HG02973 (cell line): Measurements from ENCODE around the gene ASPN.

Source experiments
- ATAC-seq: cut with Tn5 transposase; IDR thresholded peaks from one replicate; pipeline ENCODE4 v1.9.1; 2021; ENCODE audit warnings: moderate library complexity; ENCODE audit not compliant: unreplicated experiment

The ASPN gene

DNA sequence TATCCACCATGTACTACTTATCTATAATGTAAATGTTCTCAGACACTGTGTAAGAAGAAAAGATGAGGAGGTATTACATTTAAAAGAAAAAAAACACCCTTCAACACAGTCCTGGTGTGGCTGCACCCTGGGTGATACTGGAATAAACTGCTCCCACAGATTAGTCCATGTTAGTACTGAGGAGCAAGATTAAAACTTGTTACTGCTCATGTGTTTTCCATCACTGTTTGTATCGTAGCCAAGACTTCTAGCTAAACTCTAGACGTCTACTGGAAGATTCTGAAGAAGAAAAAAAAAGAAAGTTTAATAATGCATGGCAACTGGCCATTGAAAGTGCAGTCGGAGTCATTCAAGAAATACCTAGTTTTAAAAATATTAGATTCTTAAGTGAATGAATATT is at the start of gene ASPN:
Gene ASPN (minus strand): TSS at position 178 of the 400 bp plus-strand sequence.
- ATAC-seq: no peak

DNA sequence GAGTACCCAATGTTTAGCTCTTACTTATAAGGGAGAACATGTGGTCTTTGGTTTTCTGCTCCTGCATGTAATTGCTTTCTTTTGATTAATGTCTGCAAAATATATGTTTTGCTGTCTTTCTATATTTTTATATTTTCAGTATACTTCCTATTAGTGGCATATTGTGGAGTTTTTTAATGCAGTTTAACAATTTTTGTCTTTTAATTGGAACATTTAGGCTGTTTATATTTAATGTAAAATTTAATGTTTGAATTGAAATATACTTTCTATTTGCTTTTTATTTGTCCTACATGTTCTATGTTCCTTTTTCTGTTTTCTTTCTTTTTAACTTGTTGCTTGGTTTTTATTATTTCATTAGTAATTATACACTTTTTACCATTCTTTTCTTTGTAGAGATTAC is 48.6 kb upstream of the ASPN start:
- no peak for ATAC-seq

DNA sequence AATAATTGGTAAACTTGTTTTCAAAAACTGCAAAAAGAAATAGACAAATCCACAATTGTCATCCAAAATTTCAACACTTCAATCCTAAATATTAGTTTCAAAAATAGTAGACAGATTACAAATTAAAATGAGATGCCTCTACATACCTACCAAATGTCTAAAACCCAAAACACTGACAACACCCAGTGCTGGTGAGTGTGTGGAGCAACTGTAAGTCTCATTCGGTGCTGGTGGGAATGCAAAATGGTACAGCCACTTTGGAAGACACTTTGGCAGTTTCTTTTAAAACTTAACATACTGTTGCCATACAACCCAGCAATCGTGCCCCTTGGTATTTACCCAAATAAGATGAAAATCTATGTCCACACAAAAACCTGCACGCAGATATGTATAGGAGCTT is 46.8 kb upstream of the ASPN start:
- ATAC-seq: no peak

DNA sequence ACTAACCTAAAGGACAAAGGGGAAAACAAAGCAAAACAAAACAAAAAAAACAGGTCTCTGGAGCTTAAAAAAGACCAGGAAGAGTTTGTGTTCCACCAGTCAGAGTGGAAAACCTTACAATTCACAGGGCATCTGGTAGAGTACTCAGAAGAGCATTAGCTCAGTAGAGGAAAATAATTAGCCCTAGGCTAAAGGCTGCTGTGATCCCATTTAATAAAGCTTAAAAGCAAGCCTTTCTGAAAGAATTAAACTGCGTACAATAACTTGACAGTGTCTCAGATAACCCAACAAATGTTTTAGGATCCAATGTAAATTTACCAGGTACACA is 46.2 kb upstream of the ASPN start:
- no peak for ATAC-seq

DNA sequence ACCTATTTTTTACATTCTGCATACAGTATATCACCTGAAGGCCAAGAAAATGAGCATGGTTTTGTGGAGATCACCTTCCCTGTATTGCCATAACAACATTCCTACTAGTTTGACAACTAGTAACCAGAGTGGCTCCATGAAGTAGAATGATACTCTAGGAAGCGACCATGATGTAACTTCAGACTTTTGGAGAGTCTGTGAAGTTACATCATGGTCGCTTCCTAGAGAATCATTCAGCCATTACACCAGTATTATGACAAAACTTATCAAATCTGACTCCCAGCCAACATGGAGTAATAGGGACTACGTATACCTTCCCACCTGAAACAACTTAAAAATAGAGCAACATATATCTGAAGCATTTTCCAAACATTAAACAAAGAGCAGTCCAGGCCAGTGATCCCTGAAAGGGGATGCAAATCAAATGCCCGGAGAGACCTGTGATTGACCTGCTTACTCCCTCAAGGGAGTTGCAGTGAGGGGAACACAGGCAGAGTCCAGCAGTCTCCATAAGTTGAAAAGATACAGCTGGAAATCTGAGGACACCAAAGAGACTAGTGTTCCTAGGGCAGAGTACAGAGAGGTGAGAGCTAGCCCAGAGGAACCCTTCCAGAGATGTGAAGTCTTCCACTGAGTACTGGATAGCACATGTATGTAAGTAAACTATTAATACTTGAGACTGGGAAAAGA is 45.7 kb upstream of the ASPN start:
- ATAC-seq: no peak

DNA sequence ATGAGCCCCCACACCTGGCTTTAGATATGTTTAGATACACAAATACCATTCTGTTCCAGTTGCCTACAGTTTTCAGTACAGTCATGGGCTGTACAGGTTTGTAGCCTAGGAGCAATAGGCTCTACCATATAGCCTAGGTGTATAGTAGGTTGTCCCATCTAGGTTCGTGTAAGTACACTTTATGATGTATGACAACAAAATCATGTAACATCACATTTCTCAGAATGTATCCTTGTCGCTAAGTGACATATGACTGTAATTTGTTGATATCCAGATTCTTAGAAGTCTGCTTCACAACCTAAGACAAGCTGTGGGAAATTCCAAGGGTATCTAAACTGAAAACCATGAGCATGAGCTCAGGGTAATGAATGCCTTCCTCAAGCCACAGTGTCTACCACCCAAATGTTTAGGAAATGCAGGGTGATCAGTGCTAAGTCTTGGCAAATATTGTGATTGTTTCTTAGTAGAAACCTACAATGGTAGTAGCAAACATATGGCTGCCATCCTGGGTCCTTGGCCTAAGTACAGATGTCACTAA is 45.1 kb upstream of the ASPN start:
- ATAC-seq: no peak

DNA sequence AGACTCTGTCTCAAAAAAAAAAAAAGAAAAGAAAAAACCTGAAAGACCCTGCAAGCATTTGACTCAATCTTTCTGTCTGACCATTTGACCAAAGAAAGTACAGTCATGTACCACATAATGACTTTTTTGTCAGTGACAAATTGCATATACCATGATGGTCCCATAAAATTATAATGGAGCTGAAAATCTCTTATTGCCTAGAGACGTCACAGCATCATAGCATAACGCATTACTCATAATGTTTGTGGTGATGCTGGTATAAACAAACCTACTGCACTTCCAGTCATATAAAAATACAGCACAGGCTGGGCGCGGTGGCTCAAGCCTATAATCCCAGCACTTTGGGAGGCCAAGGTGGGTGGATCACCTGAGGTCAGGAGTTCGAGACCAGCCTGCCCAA is 43.0 kb upstream of the ASPN start:
- no peak for ATAC-seq

DNA sequence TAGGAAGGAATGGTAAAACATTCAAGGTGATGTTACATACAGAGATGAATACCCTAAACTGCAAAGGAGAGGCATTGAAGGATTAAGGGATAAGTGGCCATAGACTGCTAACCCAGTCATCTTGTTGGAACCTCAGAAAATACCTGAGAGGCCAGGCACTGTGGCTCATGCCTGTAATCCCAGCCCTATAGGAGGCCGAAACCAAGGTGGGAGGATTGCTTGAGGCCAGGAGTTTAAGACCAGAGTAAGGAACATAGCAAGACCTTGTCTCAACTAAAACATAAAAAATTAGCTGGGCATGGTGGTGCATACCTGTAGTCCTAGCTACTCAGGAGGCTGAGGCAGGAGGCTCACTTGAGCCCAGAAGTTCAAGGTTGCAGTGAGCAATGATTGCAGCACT is 42.6 kb upstream of the ASPN start:
- ATAC-seq: no peak

DNA sequence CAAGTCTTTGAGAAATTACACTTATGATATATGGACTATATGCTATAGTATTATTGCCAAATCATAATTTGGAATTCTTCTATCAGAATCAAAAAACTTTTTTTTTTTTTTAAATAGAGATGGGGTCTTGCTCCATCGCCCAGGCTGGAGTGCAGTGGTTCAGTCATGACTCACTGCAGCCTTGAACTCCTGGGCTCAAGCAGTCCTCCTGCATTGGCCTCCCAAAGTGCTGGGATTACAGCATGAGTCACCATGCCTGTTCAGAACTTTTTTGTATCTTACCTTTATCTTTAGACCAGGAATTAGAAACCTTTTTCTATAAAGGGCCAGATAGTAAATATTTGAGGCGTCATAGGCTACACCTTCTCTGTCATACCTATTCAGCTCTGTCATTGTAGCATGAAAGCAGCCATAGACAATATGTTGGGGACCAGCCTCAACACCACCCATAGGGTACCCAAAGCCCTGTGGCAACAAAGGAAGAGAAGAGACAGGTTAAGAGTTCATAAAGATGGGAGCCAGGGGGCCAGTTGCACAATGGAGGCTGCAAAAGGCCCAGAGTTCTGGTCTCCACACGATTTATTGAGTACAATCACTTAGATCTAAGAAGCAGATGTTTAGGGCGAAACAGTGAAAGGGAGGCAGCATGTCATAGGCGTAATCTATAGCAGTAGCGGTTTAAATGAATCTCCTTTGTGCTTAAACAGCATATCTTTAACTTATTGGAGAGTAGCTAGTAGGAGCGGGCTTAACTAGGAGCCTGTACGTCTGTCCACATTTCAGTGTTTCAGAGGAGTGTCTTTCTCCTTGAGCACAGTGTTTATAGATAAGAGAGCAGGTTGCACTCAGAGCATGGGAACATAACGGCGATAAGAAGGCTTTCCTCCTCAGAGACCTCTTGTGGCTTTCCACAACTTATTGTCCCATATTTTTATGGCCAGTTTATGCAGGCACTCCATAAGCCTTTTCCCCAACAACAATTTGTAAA is 41.0 kb upstream of the ASPN start:
- no peak for ATAC-seq

DNA sequence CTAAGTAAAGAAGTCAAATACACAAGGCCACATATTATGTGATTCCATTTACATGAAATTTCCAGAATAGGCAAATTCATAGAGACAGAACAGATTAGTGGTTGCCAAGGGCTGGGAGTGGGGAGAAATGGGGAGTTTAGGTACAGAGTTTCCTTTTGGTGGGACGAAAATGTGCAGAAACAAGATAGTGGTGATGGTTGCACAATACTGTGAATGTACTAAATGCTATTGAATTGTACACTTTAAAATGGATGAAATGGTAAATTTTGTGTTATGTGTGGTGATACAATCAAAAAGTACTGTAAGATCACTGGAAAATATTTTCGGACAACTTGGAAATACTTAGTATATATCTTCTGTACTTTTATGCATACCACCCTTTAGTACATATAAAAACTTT is 38.5 kb upstream of the ASPN start:
- ATAC-seq: no peak

DNA sequence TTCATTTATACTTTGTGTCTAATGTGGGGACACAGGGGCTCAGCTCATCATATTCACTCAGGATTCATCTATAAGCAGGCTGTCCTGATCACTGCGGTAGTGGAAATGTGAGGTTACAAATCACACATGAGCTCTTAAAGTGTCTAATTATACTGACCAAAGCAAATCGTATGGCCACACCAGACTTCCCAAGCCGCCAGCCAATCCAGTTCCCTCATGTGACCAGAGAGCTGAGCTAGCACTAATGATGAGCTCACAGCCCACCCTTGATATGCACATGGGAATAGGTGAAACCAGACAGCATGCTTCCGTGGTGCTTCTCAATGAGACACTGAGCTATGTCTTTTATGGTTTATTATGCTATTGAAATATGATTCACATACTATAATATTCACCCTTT is 35.9 kb upstream of the ASPN start:
- no peak for ATAC-seq

DNA sequence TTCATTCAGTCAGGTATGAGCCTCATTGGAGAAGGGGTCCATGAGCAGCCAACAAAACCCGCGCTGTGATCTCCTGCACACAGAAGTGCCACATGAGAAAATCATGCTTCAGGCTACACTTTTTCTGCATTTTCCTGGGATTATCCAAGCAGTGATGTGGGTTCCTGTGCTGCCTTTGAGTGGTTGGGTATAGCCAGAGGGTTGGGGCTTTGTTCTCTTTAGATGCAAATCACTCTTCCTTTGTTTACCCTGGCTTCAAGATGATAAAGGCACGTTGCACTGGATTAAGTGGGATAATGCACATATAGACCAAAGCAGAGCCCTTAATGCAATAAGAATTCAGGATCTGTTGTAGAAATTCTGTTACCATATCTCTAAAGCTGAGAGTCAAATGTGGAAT is 34.7 kb upstream of the ASPN start:
- ATAC-seq: no peak

DNA sequence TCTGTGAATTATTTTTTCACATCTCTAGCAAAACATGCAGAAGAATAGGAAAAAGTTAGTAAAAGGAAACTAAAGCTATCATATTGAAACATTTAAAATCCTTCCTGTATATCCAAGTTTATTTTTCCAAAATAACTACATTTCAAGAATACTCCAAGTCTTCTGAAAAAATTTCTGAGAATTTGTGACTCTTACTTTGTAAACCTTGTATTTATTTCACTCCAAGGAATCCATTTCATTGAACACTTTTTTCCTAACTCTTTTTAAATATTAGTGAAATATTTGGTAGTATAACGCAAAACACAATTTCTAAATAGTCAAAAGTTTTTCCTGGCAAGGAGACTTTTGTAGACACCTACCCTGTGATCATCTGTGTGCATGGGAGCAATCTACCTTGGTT is 34.2 kb upstream of the ASPN start:
- ATAC-seq: no peak

DNA sequence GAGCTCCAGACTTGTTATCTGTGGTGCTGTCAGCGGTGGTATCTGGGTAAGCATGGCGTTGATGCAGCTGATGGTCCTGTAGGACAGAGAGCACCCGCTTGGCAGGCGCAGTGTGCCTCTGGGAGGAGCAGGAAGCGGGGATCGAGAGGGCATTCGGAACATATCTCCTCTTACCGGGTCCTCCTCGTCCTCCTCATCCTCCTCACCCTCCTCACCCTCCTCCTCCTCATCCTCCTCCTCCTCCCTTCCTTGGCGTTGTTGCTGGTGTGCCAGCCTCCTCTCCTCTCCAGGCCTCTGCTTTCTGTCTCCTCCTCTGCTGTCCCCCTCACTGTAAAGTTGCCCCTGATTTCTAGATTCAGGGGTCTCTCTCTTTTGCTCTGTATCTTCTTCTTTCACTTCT is 32.3 kb upstream of the ASPN start:
- no peak for ATAC-seq

DNA sequence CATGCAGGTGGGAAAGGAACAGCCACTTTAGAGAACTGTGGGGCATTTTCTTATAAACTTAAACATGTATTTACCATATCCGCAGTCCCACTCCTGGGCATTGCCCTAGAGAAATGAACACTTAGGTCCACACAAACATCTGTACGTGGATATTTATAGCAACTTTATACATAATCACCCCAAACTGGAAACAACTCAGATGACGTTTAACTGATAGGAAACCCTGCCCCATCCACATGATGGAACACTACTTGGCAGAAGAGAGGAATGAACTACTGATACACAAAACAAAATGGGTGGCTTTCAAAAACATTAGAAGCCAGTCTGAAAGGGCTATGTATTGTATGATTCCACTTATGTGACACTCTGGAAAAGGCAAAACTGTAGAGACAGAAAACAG is 31.0 kb upstream of the ASPN start:
- ATAC-seq: no peak

DNA sequence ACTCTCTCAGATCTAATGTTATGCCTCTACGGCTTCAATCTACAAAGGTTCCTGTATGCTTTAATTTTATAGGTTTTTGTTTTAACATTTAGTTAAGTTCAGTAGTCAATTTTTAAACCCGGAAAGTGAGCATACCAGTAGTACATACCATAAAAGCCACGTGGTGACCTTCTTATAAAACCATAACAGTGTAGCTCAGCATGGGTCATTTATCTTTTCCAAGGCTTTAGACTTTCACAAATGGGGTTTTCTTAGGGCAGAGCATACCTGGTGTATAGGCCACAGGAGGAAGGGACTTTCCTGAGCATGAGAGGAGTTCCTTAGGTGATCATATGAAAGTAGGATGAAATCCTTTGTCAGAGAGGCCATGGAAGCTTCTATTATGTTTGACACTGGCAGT is 30.3 kb upstream of the ASPN start:
- ATAC-seq: no peak

DNA sequence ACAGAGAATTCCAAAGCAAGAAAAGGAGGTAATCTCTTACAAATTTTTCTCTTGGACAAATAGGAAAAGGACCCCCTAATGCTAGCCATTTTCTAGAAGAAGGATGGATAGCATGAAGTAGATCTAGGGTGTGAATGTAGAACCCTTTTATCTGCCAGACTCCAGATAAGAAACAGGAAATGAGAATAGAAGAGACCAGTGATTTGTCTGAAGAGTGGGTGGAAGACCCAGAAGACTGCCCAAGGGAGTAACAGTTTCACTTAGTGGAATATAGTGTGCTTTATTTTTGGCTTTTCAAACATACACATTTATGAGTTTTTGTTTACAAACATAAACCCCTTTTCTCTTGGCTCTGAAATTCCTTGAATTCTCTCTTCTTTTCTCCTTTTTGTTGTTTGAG is 28.4 kb upstream of the ASPN start:
- no peak for ATAC-seq

DNA sequence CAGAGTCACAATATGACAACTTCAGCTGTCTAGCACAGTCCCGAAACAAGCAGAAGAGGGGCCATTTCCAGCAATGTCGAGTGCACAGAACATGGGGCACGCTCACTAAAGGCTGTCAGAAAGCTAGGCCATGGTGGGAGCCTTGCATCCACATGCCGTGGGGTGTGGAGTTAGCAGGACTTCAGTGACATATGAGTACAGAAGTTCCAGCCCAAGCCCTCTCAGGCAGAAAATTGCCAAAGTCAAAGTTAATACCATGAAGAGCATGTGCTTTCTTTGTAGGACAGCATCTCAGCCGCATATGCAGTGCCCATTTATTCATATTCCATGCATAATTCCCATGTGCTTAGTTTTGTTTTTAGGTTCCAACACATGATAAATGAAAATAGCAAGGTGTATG is 26.7 kb upstream of the ASPN start:
- ATAC-seq: no peak

DNA sequence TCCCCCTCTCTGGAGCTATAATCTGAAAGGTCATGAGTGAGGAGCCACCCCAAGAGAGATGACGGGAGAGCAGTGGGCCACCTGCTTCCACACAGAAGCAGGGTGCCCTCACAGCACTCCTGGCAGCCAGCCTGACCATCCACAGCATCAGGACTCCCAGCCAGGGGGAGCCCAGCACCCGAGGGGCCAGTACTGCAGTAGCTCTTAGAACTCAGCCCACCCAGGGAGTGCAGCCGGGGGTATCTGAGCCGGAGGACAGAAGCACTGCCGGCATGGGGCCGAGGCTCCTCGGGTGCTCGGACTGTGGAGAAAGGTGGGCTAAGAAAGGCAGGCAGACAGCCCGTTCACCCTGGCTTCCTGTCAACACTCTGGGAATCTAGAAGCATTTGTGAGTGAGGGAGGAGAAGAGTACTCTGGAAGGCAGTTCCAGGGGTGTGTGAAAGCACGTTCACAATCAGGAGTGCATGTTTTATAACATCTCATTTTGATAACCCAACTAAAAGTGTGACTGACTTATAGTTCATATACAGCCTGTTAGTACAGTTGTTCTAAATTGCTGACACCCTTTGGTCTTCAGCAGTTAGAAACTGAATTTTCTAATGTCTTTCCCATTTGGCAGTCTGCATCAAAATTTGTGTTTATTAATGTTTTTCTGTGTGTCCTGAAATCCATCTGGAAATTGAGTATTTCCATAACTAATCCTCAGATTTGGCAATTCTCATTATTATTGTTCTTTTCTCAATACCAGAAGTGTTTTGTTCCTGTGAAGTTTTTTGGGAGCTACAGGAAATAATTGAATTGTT is 25.9 kb upstream of the ASPN start:
- ATAC-seq: no peak

DNA sequence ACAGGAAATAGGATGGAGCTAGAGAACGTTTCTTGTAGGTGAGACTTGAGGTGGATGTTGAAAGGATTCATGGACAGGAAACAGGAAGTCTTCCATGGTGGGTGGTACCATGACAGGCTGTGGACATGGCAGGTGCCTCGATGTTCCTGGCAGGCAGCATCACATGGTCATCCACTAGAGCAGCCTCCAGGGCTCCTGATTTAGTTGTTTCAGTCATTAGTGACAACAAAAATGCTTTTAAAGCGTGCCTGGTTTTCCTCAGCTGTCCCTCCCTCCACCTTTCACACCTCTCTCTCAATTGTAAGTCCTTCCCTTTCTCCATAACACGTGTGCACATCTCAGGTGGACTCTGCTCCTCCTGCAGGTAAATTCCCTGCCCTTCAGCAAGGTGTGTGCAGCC is 25.2 kb upstream of the ASPN start:
- no peak for ATAC-seq

DNA sequence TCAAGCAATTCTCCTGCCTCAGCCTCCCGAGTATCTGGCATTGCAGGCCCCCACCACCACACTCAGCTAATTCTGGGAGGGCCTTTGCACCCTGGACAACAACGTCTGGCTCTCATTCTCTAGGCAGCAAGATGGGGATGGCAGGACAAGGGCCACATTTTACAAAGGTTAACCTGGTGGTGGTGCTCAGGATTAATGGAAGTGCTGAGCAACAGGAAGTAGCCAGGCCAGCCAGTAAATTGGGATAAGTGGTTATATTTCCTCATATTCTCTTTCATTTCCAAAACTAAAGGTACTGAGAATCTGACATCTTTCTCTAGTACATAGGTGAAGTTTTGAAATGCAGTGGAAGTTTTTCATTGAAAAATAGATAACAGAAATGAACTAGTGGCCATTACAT is 24.7 kb upstream of the ASPN start:
- ATAC-seq: no peak
